Upper lobe of right lung (tissue), 1 donor: ENCODE data around the gene MTMR11. TPM values are rescaled to one million over a fixed set of nuclear protein-coding genes. Genes with fewer than 3 reads are reported as not detected.

Experiments used
- ATAC-seq: fragments of 200-7000 bp; cut with Tn5 transposase; one replicate; pipeline ENCODE4 v1.9.1; 2020; ENCODE audit warnings: mild to moderate bottlenecking, moderate library complexity
- DNase-seq: peaks from one replicate; pipeline ENCODE4 v3.0.0-alpha.2; 2020
- H3K27ac ChIP-seq: fragments of 200-600 bp; one replicate; pipeline ENCODE4 v1.8.0; 2022
- H3K27me3 ChIP-seq: fragments of 200-600 bp; one replicate; pipeline ENCODE4 v1.8.0; 2022; ENCODE audit warnings: mild to moderate bottlenecking
- H3K36me3 ChIP-seq: fragments of 200-600 bp; one replicate; pipeline ENCODE4 v1.8.0; 2022
- H3K4me1 ChIP-seq: fragments of 200-600 bp; one replicate; pipeline ENCODE4 v1.8.0; 2022
- H3K4me3 ChIP-seq: fragments of 200-600 bp; one replicate; pipeline ENCODE4 v1.8.0; 2022; ENCODE audit warnings: mild to moderate bottlenecking
- H3K9me3 ChIP-seq: fragments of 200-600 bp; one replicate; pipeline ENCODE4 v1.8.0; 2022
- intact Hi-C: fragments of 100-400 bp; cut with DNase I; formaldehyde crosslinking; loops from one replicate; pipeline ENCODE4 v1.11.0; 2022
- total RNA-seq: library from RNA; stranded (reverse); fragmentation: NEBNext Ultra II Directional; extraction: Animal tissue kit (Norgen Biotek cat#: 25700); gene quantifications from one replicate; pipeline ENCODE4 v1.2.1, GENCODE V29; 2021
- TF ChIP-seq, protein P1 (sequence below): fragments of 200-600 bp; IDR thresholded peaks from one replicate; pipeline ENCODE4 v1.8.0; 2022; ENCODE audit warnings: antibody characterized with exemption
- donor health status: DM: no; HTN: yes; CAD: no; lungs with severe emphysema.

Gene MTMR11
- total RNA-seq, 1 donor from 2014 or later: 17.1 TPM

DNA sequence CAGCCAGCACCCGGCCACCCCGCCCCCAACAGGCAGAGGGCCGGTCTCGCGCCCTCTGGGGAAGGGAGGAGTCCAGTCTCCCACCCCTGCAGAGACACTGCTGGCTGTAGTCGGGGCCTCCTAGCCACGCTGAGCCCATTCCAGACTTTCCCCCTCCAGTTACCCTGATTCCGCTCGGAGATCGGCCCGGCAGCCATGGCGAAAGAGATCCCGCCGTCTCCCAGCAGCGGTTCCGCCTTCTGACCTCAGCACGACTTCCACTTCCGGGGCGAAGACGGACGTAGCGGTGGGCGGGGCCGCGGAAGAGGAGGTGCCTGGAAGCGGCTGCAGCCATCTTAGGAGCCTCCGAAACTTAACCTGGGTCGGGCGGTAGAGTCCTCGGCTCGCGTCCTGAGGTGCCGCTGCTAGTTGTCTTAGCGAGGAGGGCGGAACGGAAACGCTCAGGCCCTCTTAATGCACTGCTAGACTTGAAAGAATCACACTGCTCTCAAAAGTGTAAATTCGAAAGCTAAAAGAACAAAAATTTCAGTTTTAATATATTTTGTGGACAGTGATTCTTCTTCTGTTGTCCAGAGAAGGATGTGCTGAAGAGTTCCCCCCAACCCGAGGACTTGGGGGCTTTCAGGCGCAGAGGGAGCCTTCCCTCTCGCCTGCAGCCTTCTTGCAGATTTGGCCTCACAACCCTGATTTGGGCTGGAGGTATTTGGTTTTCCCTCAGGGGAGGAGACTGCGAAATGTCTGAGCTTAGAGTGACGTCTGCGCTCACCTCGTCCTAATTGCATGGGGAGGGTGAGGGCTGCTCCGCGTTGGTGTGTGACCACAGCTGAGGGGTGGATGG is 8.9 kb downstream of the MTMR11 start, which contains the start of gene SF3B4:
TSS of gene SF3B4 (minus strand) at position 241 of the 838 bp plus-strand sequence. CDS start at position 197, 44 bp downstream.
- Histone ChIP-seq H3K27me3 (no peaks in the 10 kb centered on the region), H3K9me3 (no peaks in the 10 kb centered on the region), H3K27ac (peak within 1 kb of the TSS; percentile 92), H3K4me1 (peaks cover 22% of the 10 kb centered on the region), H3K4me3 (peak within 1 kb of the TSS; percentile 69), H3K36me3 (peaks cover 38% of the 10 kb centered on the region)
- peak; percentile 97 for ATAC-seq
- intact Hi-C loops: no loop called here
- TF ChIP-seq, protein P1, sequence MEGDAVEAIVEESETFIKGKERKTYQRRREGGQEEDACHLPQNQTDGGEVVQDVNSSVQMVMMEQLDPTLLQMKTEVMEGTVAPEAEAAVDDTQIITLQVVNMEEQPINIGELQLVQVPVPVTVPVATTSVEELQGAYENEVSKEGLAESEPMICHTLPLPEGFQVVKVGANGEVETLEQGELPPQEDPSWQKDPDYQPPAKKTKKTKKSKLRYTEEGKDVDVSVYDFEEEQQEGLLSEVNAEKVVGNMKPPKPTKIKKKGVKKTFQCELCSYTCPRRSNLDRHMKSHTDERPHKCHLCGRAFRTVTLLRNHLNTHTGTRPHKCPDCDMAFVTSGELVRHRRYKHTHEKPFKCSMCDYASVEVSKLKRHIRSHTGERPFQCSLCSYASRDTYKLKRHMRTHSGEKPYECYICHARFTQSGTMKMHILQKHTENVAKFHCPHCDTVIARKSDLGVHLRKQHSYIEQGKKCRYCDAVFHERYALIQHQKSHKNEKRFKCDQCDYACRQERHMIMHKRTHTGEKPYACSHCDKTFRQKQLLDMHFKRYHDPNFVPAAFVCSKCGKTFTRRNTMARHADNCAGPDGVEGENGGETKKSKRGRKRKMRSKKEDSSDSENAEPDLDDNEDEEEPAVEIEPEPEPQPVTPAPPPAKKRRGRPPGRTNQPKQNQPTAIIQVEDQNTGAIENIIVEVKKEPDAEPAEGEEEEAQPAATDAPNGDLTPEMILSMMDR: no peak
- peak; percentile 98 for DNase-seq

DNA sequence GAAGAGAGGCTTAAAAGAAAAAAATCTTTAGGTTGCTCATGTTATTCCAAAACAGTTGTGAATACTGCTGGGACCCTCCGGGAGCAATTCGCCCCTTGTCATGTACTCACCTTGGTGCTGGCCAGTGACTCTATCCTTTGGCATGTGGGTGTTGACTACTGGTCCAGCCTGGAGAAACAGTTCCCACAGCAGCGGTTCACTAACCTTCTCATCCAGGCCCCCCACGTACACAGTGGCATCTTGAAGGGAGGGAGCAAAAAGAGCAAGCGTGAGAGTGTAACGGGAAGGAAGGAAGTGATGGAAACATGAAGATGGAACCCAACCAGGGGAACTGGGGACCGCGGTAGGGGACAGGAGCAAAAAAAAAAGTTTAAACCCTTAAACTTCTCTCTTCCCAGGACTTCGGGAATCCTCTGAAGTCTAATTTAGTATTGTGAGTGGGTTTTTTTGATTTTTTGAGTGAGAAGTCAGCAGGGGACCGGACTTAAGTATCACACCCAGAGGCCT is 9.6 kb downstream of the MTMR11 start:
- peaks cover 43% of the 10 kb centered on the region for H3K36me3 ChIP-seq
- H3K4me1 ChIP-seq: peaks cover 22% of the 10 kb centered on the region
- no peaks in the 10 kb centered on the region for H3K9me3 ChIP-seq
- H3K27ac ChIP-seq: peak overlapping the region; percentile 92
- no peaks in the 10 kb centered on the region for H3K27me3 ChIP-seq
- intact Hi-C loops: no loop called here
- DNase-seq: no peak
- peak overlapping the region; percentile 69 for H3K4me3 ChIP-seq
- ATAC-seq: no peak
- TF ChIP-seq, protein P1: no peak

DNA sequence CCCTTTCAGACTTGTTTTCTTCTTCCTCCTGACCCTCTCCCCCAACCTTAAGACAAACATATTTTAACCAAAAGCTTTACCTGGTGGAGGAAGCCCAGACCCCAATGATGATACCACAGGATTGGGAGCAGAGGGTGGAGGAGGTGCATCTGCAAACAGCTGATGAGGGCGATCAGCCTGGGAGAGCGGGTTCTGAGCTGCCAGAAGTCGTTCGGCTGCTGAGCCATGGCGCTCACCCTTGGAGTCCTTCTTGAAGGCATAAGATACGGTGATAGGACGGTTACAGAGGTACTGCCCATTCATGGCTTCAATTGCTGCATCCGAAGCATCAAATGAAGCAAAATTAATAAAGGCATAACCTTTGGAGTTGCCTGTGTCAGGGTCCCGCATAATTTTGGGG is 10.4 kb downstream of the MTMR11 start:
- intact Hi-C loops: no loop called here
- peaks cover 22% of the 10 kb centered on the region for H3K4me1 ChIP-seq
- no peak for DNase-seq
- peak overlapping the region; percentile 69 for H3K4me3 ChIP-seq
- no peak for ATAC-seq
- H3K9me3 ChIP-seq: no peaks in the 10 kb centered on the region
- H3K27ac ChIP-seq: no peak overlapping the region
- TF ChIP-seq, protein P1: no peak
- H3K27me3 ChIP-seq: no peaks in the 10 kb centered on the region
- H3K36me3 ChIP-seq: peaks cover 43% of the 10 kb centered on the region

DNA sequence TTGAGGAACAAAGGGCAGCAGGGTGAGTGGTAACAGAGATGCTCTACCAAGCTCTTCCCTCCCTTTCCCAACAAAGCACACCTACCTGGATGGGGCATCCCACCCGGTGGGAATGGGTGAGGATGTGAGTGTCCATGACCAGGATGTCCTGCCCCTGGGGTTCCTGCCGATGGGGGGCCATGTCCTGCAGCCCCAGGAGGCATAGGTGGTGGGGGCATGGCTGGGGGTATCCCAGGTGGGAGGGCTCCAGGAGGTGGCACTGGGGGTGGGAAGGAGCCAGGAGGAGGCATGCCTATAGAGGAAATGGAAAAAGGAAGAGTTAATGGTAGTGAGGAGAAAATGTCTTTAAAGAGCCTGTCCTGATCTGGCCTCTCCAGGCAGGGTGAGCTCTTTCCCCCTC is 10.9 kb downstream of the MTMR11 start:
- Histone ChIP-seq H3K36me3 (peaks cover 43% of the 10 kb centered on the region), H3K4me3 (no peak overlapping the region), H3K4me1 (peaks cover 22% of the 10 kb centered on the region), H3K27ac (no peak overlapping the region), H3K9me3 (no peaks in the 10 kb centered on the region), H3K27me3 (no peaks in the 10 kb centered on the region)
- TF ChIP-seq, protein P1: no peak
- DNase-seq (no peak), ATAC-seq (no peak)
- intact Hi-C loops: no loop called here

DNA sequence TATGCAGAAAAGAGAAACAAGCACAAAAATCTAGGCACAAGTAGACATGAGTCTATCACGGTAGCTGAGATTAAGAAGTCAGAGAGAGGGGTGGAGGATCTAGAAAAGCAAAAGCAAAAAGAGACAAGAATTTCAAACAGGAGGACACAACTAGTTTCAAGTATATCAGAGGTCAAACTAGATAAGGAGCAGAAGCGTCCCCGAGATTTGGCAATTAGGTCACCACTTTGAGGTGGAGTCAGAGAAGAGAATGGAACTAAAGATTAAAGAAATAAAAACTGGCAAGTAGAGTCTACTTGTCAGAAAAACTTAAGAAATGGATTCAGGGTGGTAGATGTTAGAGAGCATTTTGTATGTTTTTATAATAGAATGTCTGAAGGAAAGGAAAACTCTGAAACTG is 11.3 kb downstream of the MTMR11 start:
- intact Hi-C loops: no loop called here
- Histone ChIP-seq H3K4me3 (no peak overlapping the region), H3K27ac (no peak overlapping the region), H3K27me3 (no peaks in the 10 kb centered on the region), H3K9me3 (no peaks in the 10 kb centered on the region), H3K36me3 (peaks cover 43% of the 10 kb centered on the region), H3K4me1 (peaks cover 22% of the 10 kb centered on the region)
- no peak for ATAC-seq
- no peak for DNase-seq
- TF ChIP-seq, protein P1: no peak
